Measurements from ENCODE around the gene ODF2L.

Gene ODF2L

GRCh38 chr1:86318436-86318835 lies 77.7 kb downstream of the ODF2L start:
- no peak for DNase-seq (ENCODE audit: low read depth, low spot score)

GRCh38 chr1:86317926-86318325 lies 78.2 kb downstream of the ODF2L start:
- DNase-seq (ENCODE audit: low read depth, low spot score), result no peak

GRCh38 chr1:86305731-86306130 lies 90.4 kb downstream of the ODF2L start:
- no peak for DNase-seq (ENCODE audit: low read depth, low spot score)

- DNase-seq (ENCODE audit: low read depth, low spot score), result no peak
Measured at GRCh38 chr1:86303041-86303690, 93.0 kb downstream of the ODF2L start.

All from brain pericyte (primary cell).